IPS-18a (cell line): ENCODE data around the gene YES1.

ENCODE experiments used
- H3K27ac ChIP-seq: one replicate; pipeline ENCODE4 v1.5.1; 2013; ENCODE audit warnings: low read length
- H3K27me3 ChIP-seq: one replicate; pipeline ENCODE4 v1.6.1; 2013; ENCODE audit warnings: mild to moderate bottlenecking, low read length; ENCODE audit not compliant: control insufficient read depth, insufficient read depth
- H3K36me3 ChIP-seq: one replicate; pipeline ENCODE4 v1.6.1; 2013; ENCODE audit warnings: low read depth, low read length; ENCODE audit not compliant: control insufficient read depth
- H3K4me1 ChIP-seq: one replicate; pipeline ENCODE4 v1.6.1; 2013; ENCODE audit warnings: low read depth, low read length; ENCODE audit not compliant: control insufficient read depth
- H3K4me3 ChIP-seq: one replicate; pipeline ENCODE4 v1.5.1; 2013; ENCODE audit warnings: low read length
- H3K9ac ChIP-seq: one replicate; pipeline ENCODE4 v1.6.1; 2013; ENCODE audit warnings: mild to moderate bottlenecking, low read length, moderate library complexity
- H3K9me3 ChIP-seq: one replicate; pipeline ENCODE4 v1.6.1; 2013; ENCODE audit warnings: low read depth, low read length; ENCODE audit not compliant: control insufficient read depth

The YES1 gene

GRCh38 chr18:837922-838321 lies 25.9 kb upstream of the YES1 start:
- Histone ChIP-seq H3K9me3 (no peaks in the 10 kb centered on the region), H3K27ac (no peak overlapping the region), H3K4me1 (peaks cover 4% of the 10 kb centered on the region), H3K9ac (no peak overlapping the region), H3K27me3 (peaks cover 58% of the 10 kb centered on the region), H3K36me3 (no peaks in the 10 kb centered on the region), H3K4me3 (no peak overlapping the region)

GRCh38 chr18:834082-834720 lies 22.2 kb upstream of the YES1 start:
- Histone ChIP-seq H3K27me3 (peaks cover 25% of the 10 kb centered on the region), H3K9ac (no peak overlapping the region), H3K4me1 (peaks cover 14% of the 10 kb centered on the region), H3K9me3 (no peaks in the 10 kb centered on the region), H3K27ac (no peak overlapping the region), H3K4me3 (no peak overlapping the region), H3K36me3 (no peaks in the 10 kb centered on the region)

GRCh38 chr18:833197-833596 lies 21.2 kb upstream of the YES1 start:
- no peak overlapping the region for H3K4me3 ChIP-seq
- no peak overlapping the region for H3K9ac ChIP-seq
- H3K27ac ChIP-seq = no peak overlapping the region
- H3K27me3 ChIP-seq = peaks cover 15% of the 10 kb centered on the region
- peaks cover 14% of the 10 kb centered on the region for H3K4me1 ChIP-seq
- no peaks in the 10 kb centered on the region for H3K9me3 ChIP-seq
- H3K36me3 ChIP-seq = no peaks in the 10 kb centered on the region

GRCh38 chr18:832085-832681 lies 20.1 kb upstream of the YES1 start:
- H3K4me1 ChIP-seq = peaks cover 14% of the 10 kb centered on the region
- H3K27ac ChIP-seq = no peak overlapping the region
- H3K9ac ChIP-seq = no peak overlapping the region
- peaks cover 6% of the 10 kb centered on the region for H3K27me3 ChIP-seq
- no peaks in the 10 kb centered on the region for H3K9me3 ChIP-seq
- no peak overlapping the region for H3K4me3 ChIP-seq
- H3K36me3 ChIP-seq = no peaks in the 10 kb centered on the region

GRCh38 chr18:830315-830901 lies 18.4 kb upstream of the YES1 start:
- Histone ChIP-seq H3K4me1 (peaks cover 14% of the 10 kb centered on the region), H3K36me3 (no peaks in the 10 kb centered on the region), H3K4me3 (no peak overlapping the region), H3K27ac (no peak overlapping the region), H3K27me3 (no peaks in the 10 kb centered on the region), H3K9me3 (no peaks in the 10 kb centered on the region), H3K9ac (peak overlapping the region; percentile 41)

- H3K9ac ChIP-seq = no peak overlapping the region
- no peaks in the 10 kb centered on the region for H3K9me3 ChIP-seq
- no peak overlapping the region for H3K27ac ChIP-seq
- H3K4me1 ChIP-seq = peaks cover 14% of the 10 kb centered on the region
- no peaks in the 10 kb centered on the region for H3K27me3 ChIP-seq
- H3K4me3 ChIP-seq = no peak overlapping the region
- H3K36me3 ChIP-seq = no peaks in the 10 kb centered on the region
These were observed 17.4 kb upstream of the YES1 start for GRCh38 chr18:829432-829831.

GRCh38 chr18:827093-827677 lies 15.1 kb upstream of the YES1 start:
- Histone ChIP-seq H3K4me3 (no peak overlapping the region), H3K9ac (no peak overlapping the region), H3K4me1 (peaks cover 14% of the 10 kb centered on the region), H3K36me3 (no peaks in the 10 kb centered on the region), H3K9me3 (no peaks in the 10 kb centered on the region), H3K27ac (no peak overlapping the region), H3K27me3 (no peaks in the 10 kb centered on the region)

- Histone ChIP-seq H3K36me3 (no peaks in the 10 kb centered on the region), H3K9me3 (no peaks in the 10 kb centered on the region), H3K27ac (no peak overlapping the region), H3K27me3 (no peaks in the 10 kb centered on the region), H3K4me1 (peaks cover 10% of the 10 kb centered on the region), H3K4me3 (no peak overlapping the region), H3K9ac (no peak overlapping the region)
These were observed 14.0 kb upstream of the YES1 start for GRCh38 chr18:825891-826585.

GRCh38 chr18:824179-824578 lies 12.1 kb upstream of the YES1 start:
- Histone ChIP-seq H3K36me3 (no peaks in the 10 kb centered on the region), H3K9me3 (no peaks in the 10 kb centered on the region), H3K4me3 (no peak overlapping the region), H3K9ac (no peak overlapping the region), H3K4me1 (no peaks in the 10 kb centered on the region), H3K27me3 (no peaks in the 10 kb centered on the region), H3K27ac (no peak overlapping the region)

GRCh38 chr18:820591-821165 lies 8.6 kb upstream of the YES1 start:
- H3K4me1 ChIP-seq = no peaks in the 10 kb centered on the region
- no peaks in the 10 kb centered on the region for H3K36me3 ChIP-seq
- no peak overlapping the region for H3K4me3 ChIP-seq
- H3K9ac ChIP-seq = no peak overlapping the region
- H3K9me3 ChIP-seq = no peaks in the 10 kb centered on the region
- no peaks in the 10 kb centered on the region for H3K27me3 ChIP-seq
- H3K27ac ChIP-seq = no peak overlapping the region

- no peaks in the 10 kb centered on the region for H3K36me3 ChIP-seq
- H3K27ac ChIP-seq = no peak overlapping the region
- H3K4me3 ChIP-seq = no peak overlapping the region
- no peak overlapping the region for H3K9ac ChIP-seq
- no peaks in the 10 kb centered on the region for H3K9me3 ChIP-seq
- no peaks in the 10 kb centered on the region for H3K27me3 ChIP-seq
- H3K4me1 ChIP-seq = peaks cover 6% of the 10 kb centered on the region
These were observed 4.8 kb upstream of the YES1 start for GRCh38 chr18:816869-817268.
